Small intestine (tissue), 16 donors: ENCODE data around the gene ARMC6. TPM values are rescaled to one million over a fixed set of nuclear protein-coding genes. Genes with fewer than 3 reads are reported as not detected.
A peak's percentile ranks its signal among the peaks of the same experiment; 100 is the strongest.

Source experiments
- DNase-seq, 2 donors: peaks; one replicate each; pipeline versions ENCODE4 v3.0.0 to v3.0.0-alpha.2; 2013
- FAIRE-seq: peaks from 2 replicates; lab custom pipeline; 2012; peaks lifted over from hg19 to GRCh38; lab: Jason Lieb, UNC
- H3K27ac ChIP-seq, 3 donors: one replicate each; pipeline ENCODE4 v1.5.1; 2013; ENCODE audit warnings: low read length in 2 of 3, mild to moderate bottlenecking in 2 of 3, control low read depth in 1 of 3, inconsistent platforms in 1 of 3, low read depth in 1 of 3, moderate library complexity in 1 of 3
- H3K27me3 ChIP-seq, 3 donors: one replicate each; pipeline ENCODE4 v1.6.1; 2013; ENCODE audit warnings: low read length in 3 of 3, inconsistent platforms in 1 of 3; ENCODE audit not compliant: control insufficient read depth in 3 of 3, insufficient read depth in 3 of 3
- H3K36me3 ChIP-seq, 3 donors: one replicate each; pipeline ENCODE4 v1.6.1; 2013; ENCODE audit warnings: low read length in 3 of 3, inconsistent platforms in 1 of 3, low read depth in 1 of 3, mild to moderate bottlenecking in 1 of 3, moderate library complexity in 1 of 3; ENCODE audit not compliant: control insufficient read depth in 3 of 3, insufficient read depth in 2 of 3
- H3K4me1 ChIP-seq, 3 donors: one replicate each; pipeline ENCODE4 v1.6.1; 2013; ENCODE audit warnings: low read length in 2 of 3, inconsistent platforms in 1 of 3, low read depth in 1 of 3, mild to moderate bottlenecking in 1 of 3, moderate library complexity in 1 of 3; ENCODE audit not compliant: control insufficient read depth in 3 of 3, insufficient read depth in 2 of 3
- H3K4me3 ChIP-seq, 3 donors: one replicate each; pipeline ENCODE4 v1.5.1; 2013; ENCODE audit warnings: low read length in 3 of 3, control low read depth in 1 of 3, inconsistent platforms in 1 of 3, low read depth in 1 of 3, mild to moderate bottlenecking in 1 of 3, moderate library complexity in 1 of 3
- H3K9me3 ChIP-seq, 2 donors: one replicate each; pipeline ENCODE4 v1.6.1; 2013; ENCODE audit warnings: low read depth in 1 of 2, low read length in 1 of 2; ENCODE audit not compliant: control insufficient read depth in 2 of 2, insufficient read depth in 1 of 2
- WGBS, 3 donors: extraction: QIAGEN DNeasy Blood & Tissue Kit; methylation state at CpG; one replicate each; pipeline ENCODE4 v1.1.7; 2013; 5-methylcytosine and 5-hydroxymethylcytosine counted together
- long read RNA-seq, 10 donors: transcript quantifications; one replicate each; lab custom pipeline, GENCODE V29; 2026
- polyA plus RNA-seq, 4 donors: library from polyadenylated mRNA; stranded (reverse) in 3 of 4; unstranded in 1 of 4; fragments of 200-250 nt in 3 of 4; fragments of 120-200 nt in 1 of 4; gene quantifications; one replicate each; pipeline versions ENCODE4 v1.2.1 to v1.2.3, GENCODE V29; 2013
- donor health status: healthy with polysubstance abuse.
- donor health status: control.
- donor health status: control.
- donor health status: Bipolar disorder and iron deficiency.
- donor health status: healthy.

The ARMC6 gene
- 10 to 100 TPM; 17.4 to 25.1 (median 21.2) TPM for polyA plus RNA-seq
- long read RNA-seq, donor 1, transcript ARMC6-202 (8 exons, 2,383 nt), result major isoform, 5 of 7 reads
- long read RNA-seq, donor 1, partial matches to known transcripts, result 0 of 7 reads
- long read RNA-seq, donor 1, other reads (novel, unspliced or antisense), result 0 of 7 reads
- long read RNA-seq, donor 2, partial matches to known transcripts, result 10 of 12 reads
- long read RNA-seq, donor 2, other reads (novel, unspliced or antisense), result 0 of 12 reads
- long read RNA-seq, donor 3, result 0 reads
- long read RNA-seq, donor 4, result 0 reads
- long read RNA-seq, donor 5, partial matches to known transcripts, result 0 of 1 reads
- long read RNA-seq, donor 5, other reads (novel, unspliced or antisense), result 0 of 1 reads
- long read RNA-seq, donor 6, partial matches to known transcripts, result 0 of 4 reads
- long read RNA-seq, donor 6, other reads (novel, unspliced or antisense), result 0 of 4 reads
- long read RNA-seq, donor 7, transcript ARMC6-202 (8 exons, 2,383 nt), result major isoform, 8 of 10 reads
- long read RNA-seq, donor 7, partial matches to known transcripts, result 0 of 10 reads
- long read RNA-seq, donor 7, other reads (novel, unspliced or antisense), result 0 of 10 reads
- long read RNA-seq, donor 8, partial matches to known transcripts, result 0 of 1 reads
- long read RNA-seq, donor 8, other reads (novel, unspliced or antisense), result 0 of 1 reads
- long read RNA-seq, donor 9, partial matches to known transcripts, result 0 of 1 reads
- long read RNA-seq, donor 9, other reads (novel, unspliced or antisense), result 0 of 1 reads
- long read RNA-seq, donor 10, partial matches to known transcripts, result 0 of 2 reads
- long read RNA-seq, donor 10, other reads (novel, unspliced or antisense), result 0 of 2 reads

DNA sequence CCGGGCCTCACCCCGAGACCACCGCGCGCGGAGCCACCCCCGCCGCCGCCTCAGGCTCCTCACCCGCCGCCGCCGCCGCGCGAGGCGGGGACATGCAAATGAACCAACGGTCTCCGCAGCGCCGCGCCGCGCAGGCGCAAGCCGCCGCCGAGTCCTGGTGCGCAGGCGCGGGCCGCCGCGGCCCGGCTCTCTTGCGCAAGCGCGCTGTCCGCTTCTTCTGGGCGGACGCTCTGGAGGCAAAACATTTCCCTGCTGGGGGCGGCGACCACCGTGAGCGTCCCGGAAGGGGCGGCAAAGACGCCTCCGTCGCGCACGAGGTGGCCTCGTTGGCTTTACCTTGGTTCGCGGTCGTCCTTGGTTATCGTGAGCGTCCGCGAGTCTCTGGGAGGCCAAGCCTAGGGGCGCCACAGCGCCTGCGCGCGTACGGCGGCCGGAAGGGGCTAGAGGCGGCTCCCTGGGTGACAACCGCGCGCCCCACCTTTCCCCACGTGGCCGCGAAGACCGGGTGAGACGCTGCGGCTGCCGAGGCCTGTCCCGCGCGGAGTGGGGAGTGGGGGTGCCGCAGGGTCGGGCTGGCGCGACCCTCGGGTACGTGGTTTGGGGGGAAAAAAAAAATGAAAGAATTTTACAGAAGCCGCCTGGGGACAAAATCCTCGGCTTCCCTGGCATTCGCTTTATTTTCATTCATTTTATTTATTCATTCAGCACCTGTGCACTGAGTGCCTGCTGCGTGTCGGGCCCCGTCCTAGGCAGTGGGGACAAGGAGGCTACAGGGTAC, at the start of gene ARMC6, which contains the start of gene SUGP2:
Gene ARMC6 (plus strand): TSS at position 178 of the 778 bp plus-strand sequence. CDS start 607 bp downstream, outside the sequence.
Gene SUGP2 (minus strand): TSS at position 92 of the 778 bp plus-strand sequence. CDS start 2,446 bp downstream, outside the sequence.
- Histone ChIP-seq H3K4me3 (peak within 1 kb of the TSS; percentile 94 to 97 (median 94)), H3K36me3 (peaks cover under 1 to 39% (median under 1%) of the 10 kb centered on the region in 3 donors), H3K9me3 (peaks cover 0 to 9% of the 10 kb centered on the region in 2 donors), H3K4me1 (peaks cover 0 to 5% (median 0%) of the 10 kb centered on the region in 3 donors), H3K27ac (peak within 1 kb of the TSS; percentile 88 to 98 (median 91)), H3K27me3 (no peaks in the 10 kb centered on the region)
- FAIRE-seq (no peak), DNase-seq (peak; percentile 86 to 96)
- WGBS, 3 donors, result 0 to 1% (median 0%) methylated on average over 64 to 94 of the region's 94 CpGs

DNA sequence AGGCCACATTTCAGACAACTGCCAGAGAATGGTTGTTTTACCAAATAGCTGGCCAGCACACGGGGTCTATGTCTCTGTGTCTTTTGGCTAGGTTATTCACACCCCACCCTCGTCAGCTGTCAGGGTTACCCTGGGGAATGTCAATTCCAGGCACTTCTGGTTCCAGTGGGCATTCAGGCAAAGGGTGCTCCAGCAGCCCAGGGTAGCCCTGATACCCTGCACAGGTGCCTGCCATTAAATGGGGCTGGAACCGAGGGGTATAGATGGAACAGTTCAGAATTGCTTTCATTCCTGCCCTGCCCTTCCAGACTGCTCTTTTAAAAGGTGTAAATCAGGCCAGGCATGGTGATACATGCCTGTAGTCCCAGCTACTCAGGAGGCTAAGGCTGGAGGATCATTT, 49.2 kb upstream of the ARMC6 start:
- Histone ChIP-seq H3K36me3 (no peaks in the 10 kb centered on the region), H3K4me3 (no peak overlapping the region), H3K4me1 (peaks cover 0 to 3% (median 0%) of the 10 kb centered on the region in 3 donors), H3K27ac (no peak overlapping the region), H3K9me3 (no peaks in the 10 kb centered on the region), H3K27me3 (peaks cover 0 to 20% (median 0%) of the 10 kb centered on the region in 3 donors)
- no peak for FAIRE-seq
- no peak for DNase-seq
- 45 to 77% (median 68%) methylated on average over 3 of the region's 3 CpGs for WGBS, 3 donors

DNA sequence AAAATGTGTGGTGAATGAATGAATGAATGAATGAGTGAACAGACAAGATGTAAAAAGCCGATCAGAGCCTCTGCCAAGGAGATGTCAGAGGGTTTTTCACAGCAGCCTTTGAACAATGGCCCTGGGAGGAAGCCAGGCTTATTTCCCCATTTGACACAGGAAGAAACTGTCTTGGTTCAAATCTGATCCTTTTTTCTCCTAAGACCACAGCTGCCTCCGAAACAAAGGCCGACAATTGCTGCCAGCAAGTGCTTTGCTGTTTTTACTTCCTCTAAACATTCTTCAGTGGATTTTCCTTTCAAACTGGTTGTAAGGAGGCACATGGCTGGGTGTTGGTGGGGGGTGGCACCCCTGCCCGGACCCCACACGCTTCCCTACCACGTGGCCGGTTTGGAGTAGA, 48.1 kb upstream of the ARMC6 start:
- Histone ChIP-seq H3K36me3 (peaks cover 0 to 5% (median 0%) of the 10 kb centered on the region in 3 donors), H3K4me1 (peaks cover 0 to 3% (median 0%) of the 10 kb centered on the region in 3 donors), H3K27ac (no peak overlapping the region), H3K27me3 (peaks cover 0 to 20% (median 0%) of the 10 kb centered on the region in 3 donors), H3K9me3 (no peaks in the 10 kb centered on the region), H3K4me3 (no peak overlapping the region)
- 41 to 65% (median 61%) methylated on average over 7 of the region's 7 CpGs for WGBS, 3 donors
- DNase-seq (no peak), FAIRE-seq (no peak)

DNA sequence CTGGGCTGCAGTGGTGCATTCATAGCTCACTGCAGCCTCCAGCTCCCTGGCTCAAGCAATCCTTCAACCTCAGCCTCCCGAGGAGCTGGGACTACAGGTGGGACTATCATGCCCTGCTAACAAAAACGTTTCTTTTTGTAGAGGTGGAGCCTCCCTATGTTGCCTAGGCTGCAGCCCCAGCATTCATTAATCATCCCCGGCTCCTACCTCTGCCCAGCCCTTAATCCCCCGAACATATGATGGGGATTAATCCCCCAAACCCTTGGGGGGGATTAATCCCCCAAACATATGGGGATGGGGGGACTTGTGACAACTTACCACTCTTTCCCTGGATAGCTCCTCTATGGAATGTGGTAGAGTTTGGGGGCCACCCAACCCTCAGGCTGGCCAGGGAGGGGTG, 45.9 kb upstream of the ARMC6 start:
- no peaks in the 10 kb centered on the region for H3K9me3 ChIP-seq
- no peak for FAIRE-seq
- H3K4me3 ChIP-seq, result no peak overlapping the region
- no peak for DNase-seq
- no peak overlapping the region for H3K27ac ChIP-seq
- H3K36me3 ChIP-seq, result peaks cover 0 to 22% (median 0%) of the 10 kb centered on the region in 3 donors
- H3K4me1 ChIP-seq, result peaks cover 0 to 3% (median 0%) of the 10 kb centered on the region in 3 donors
- peaks cover 0 to 16% (median 0%) of the 10 kb centered on the region in 3 donors for H3K27me3 ChIP-seq
- WGBS, 3 donors, result 43 to 55% (median 48%) methylated on average over 4 of the region's 4 CpGs

DNA sequence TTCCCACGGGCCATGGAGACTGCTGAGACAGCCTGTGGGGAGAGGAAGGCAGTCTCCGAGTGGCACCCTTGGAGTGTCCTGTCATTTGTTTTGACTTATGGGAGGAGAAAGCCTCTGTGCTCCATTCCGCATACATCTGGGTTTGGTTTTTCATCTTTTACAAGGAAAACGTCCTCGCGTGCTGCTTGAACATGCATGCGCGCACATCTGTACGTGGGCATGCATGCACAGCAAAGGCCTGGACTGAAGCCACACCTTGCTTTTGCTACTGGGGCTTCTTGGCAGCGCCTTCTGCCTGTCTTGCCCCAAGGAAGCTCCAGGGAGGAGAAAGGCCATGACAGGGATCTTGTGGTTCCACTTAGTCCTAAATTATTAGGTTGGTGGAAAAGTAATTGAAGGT, 44.1 kb upstream of the ARMC6 start:
- peaks cover 0 to 10% (median 0%) of the 10 kb centered on the region in 3 donors for H3K27me3 ChIP-seq
- H3K9me3 ChIP-seq, result no peaks in the 10 kb centered on the region
- peaks cover 3 to 39% (median 13%) of the 10 kb centered on the region in 3 donors for H3K36me3 ChIP-seq
- FAIRE-seq (no peak), DNase-seq (no peak)
- H3K27ac ChIP-seq, result no peak overlapping the region
- H3K4me1 ChIP-seq, result peaks cover 0 to 3% (median 0%) of the 10 kb centered on the region in 3 donors
- no peak overlapping the region for H3K4me3 ChIP-seq
- WGBS, 3 donors, result 77 to 84% (median 84%) methylated on average over 10 of the region's 10 CpGs

DNA sequence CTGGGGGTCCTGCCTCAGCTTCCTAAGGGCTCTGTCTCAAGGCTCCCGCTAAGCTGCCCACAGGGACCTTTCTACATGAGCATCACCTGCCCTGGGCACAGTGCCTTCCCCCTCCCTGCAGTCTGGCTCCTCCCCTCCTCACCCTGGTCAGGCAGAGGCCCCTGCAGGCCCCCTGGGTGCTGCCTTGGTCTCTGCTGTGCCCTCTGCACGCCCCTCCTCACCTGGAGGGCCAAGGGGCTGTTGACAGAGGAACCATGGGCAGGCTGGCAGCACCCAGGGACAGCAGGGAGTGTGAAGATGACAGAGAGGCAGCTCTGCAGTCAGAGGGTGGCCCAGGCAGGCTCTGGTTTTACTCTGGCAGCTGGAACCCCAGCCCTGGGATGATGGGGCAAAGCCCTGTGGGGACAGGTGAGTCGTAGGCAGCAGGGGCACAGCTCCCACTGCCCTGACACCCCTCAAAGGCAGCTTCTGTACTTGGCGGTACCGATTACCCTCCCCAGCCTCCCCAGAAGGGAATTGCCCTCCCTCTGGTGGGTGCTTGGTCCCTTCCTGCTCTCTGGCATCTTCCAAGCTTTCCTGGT, 43.2 kb upstream of the ARMC6 start:
- H3K4me1 ChIP-seq, result peaks cover 0 to 3% (median 0%) of the 10 kb centered on the region in 3 donors
- peaks cover 0 to 3% (median 0%) of the 10 kb centered on the region in 3 donors for H3K27me3 ChIP-seq
- no peaks in the 10 kb centered on the region for H3K9me3 ChIP-seq
- FAIRE-seq, result no peak
- H3K27ac ChIP-seq, result no peak overlapping the region
- no peak for DNase-seq
- H3K36me3 ChIP-seq, result peaks cover 6 to 48% (median 14%) of the 10 kb centered on the region in 3 donors
- 78 to 85% (median 79%) methylated on average over 5 of the region's 5 CpGs for WGBS, 3 donors
- H3K4me3 ChIP-seq, result no peak overlapping the region

DNA sequence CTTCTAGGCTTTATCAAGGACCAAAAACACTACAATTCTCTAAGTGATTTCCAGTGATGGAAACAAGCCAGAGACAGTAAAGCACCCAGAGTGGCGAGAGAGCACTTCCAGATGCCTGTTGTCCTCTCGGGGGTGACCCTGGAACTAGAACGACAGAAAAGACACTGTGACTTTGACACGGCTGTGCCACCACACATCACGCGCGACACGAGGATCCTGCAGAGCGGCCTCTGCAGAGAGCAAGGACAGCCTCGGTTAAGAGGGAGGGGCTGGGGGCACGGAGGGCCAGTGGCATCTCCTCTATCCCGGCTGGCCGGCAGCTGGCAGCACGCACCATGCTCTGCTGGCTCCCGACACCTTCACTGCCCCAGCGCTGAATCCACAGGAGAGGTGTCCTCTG, 42.4 kb upstream of the ARMC6 start:
- Histone ChIP-seq H3K9me3 (no peaks in the 10 kb centered on the region), H3K4me1 (peaks cover 0 to 3% (median 0%) of the 10 kb centered on the region in 3 donors), H3K4me3 (no peak overlapping the region), H3K27me3 (peaks cover 0 to 3% (median 0%) of the 10 kb centered on the region in 3 donors), H3K36me3 (peaks cover 7 to 56% (median 14%) of the 10 kb centered on the region in 3 donors), H3K27ac (no peak overlapping the region)
- FAIRE-seq, result no peak
- WGBS, 3 donors, result 83 to 89% (median 87%) methylated on average over 16 of the region's 16 CpGs
- no peak for DNase-seq
